GM19193 (cell line): Measurements from ENCODE around the gene SNRNP70.

Experiments used
- POLR2A ChIP-seq: IDR thresholded peaks from 4 replicates; pipeline ENCODE4 v1.6.1; 2011; ENCODE audit not compliant: insufficient read depth, insufficient read length; ENCODE audit errors: extremely low read depth

Gene SNRNP70

GRCh38 chr19:49111218-49111998 lies 26.2 kb downstream of the SNRNP70 start:
- TF ChIP-seq POLR2A, result no peak

GRCh38 chr19:49113762-49114629 lies 28.7 kb downstream of the SNRNP70 start, which contains the start of gene LIN7B:
LIN7B (plus strand) TSS chr19:49114370; CDS start chr19:49114405, 35 bp downstream.
- TF ChIP-seq POLR2A, result peak; percentile 23

GRCh38 chr19:49114630-49115363 lies 29.5 kb downstream of the SNRNP70 start:
- TF ChIP-seq POLR2A, result no peak

GRCh38 chr19:49116544-49116943 lies 31.3 kb downstream of the SNRNP70 start:
- no peak for TF ChIP-seq POLR2A

GRCh38 chr19:49117677-49118564 lies 32.7 kb downstream of the SNRNP70 start:
- no peak for TF ChIP-seq POLR2A

- peak; percentile 58 for TF ChIP-seq POLR2A
These were observed 33.5 kb downstream of the SNRNP70 start, which contains the start of gene C19orf73 for GRCh38 chr19:49118565-49119410. C19orf73 (minus strand) TSS chr19:49119143; CDS start chr19:49119022, 121 bp downstream.

GRCh38 chr19:49119411-49120324 lies 34.4 kb downstream of the SNRNP70 start, which contains the start of gene PPFIA3:
PPFIA3 (plus strand) TSS chr19:49119544; CDS start chr19:49127874, 8,330 bp downstream.
- TF ChIP-seq POLR2A, result no peak

GRCh38 chr19:49120325-49120683 lies 35.1 kb downstream of the SNRNP70 start:
- no peak for TF ChIP-seq POLR2A

GRCh38 chr19:49120868-49121267 lies 35.6 kb downstream of the SNRNP70 start:
- TF ChIP-seq POLR2A, result no peak

- no peak for TF ChIP-seq POLR2A
These were observed 39.9 kb downstream of the SNRNP70 start for GRCh38 chr19:49125025-49125731.

- no peak for TF ChIP-seq POLR2A
These were observed 41.3 kb downstream of the SNRNP70 start for GRCh38 chr19:49126575-49126974.
